HepG2 (cell line): ENCODE results near the gene TGFBRAP1. TPM values are rescaled to one million over a fixed set of nuclear protein-coding genes. Genes with fewer than 3 reads are reported as not detected.

Experiments
- ATAC-seq: fragments of 200-7000 bp; cut with Tn5 transposase; 3 replicates; pipeline ENCODE4 v1.9.1; 2020; ENCODE audit warnings: mild to moderate bottlenecking, moderate library complexity
- BruUV-seq: library from RNA; stranded (reverse); fragments of 400-500 nt; replicated peaks from 2 replicates; lab custom pipeline; 2021; lab: Mats Ljungman, UMichigan
- CTCF ChIA-PET: fragments of 300-600 bp; formaldehyde crosslinking; extraction: SDS; loops from one replicate; lab custom pipeline; 2021; ENCODE audit warnings: low total read pairs, inconsistent platforms, low intra/inter-chr PET ratio; lab: Yijun Ruan, JAX
- POLR2A ChIA-PET: fragments of 350-600 bp; sonication (Branson Sonifier 250); formaldehyde crosslinking; loops from one replicate; lab custom pipeline; 2020; ENCODE audit warnings: antibody characterized with exemption, inconsistent platforms; lab: Yijun Ruan, JAX
- DNase-seq: peaks from one replicate; pipeline ENCODE4 v3.0.0-alpha.2; 2015; ENCODE audit warnings: low spot score
- FAIRE-seq: peaks from 3 replicates; lab custom pipeline; 2011; peaks lifted over from hg19 to GRCh38; lab: Jason Lieb, UNC
- H2AFZ ChIP-seq: one replicate; pipeline ENCODE4 v1.6.1; 2011; ENCODE audit warnings: low read length, inconsistent platforms
- H3K27ac ChIP-seq: fragments of 300-600 bp; 3 replicates; pipeline ENCODE4 v1.8.0; 2011; ENCODE audit warnings: mixed run types, mild to moderate bottlenecking, mixed read lengths, low read length, inconsistent platforms; ENCODE audit not compliant: insufficient read depth; ENCODE audit errors: extremely low read length
- H3K27me3 ChIP-seq, 2 experiments: fragments of 200-600 bp in 1 of 2; 2 replicates in 1 of 2; 3 replicates in 1 of 2; pipeline versions ENCODE4 v1.6.0 to v1.8.0; 2011; ENCODE audit warnings: low read length in 2 of 2, mild to moderate bottlenecking in 2 of 2, moderate library complexity in 2 of 2, inconsistent platforms in 1 of 2; ENCODE audit not compliant: insufficient read depth in 2 of 2, control insufficient read depth in 1 of 2
- H3K36me3 ChIP-seq, 2 experiments: fragments of 200-600 bp in 1 of 2; replicated peaks in 1 of 2; 2 replicates in 1 of 2; 3 replicates in 1 of 2; pipeline versions ENCODE4 v1.5.1 to v1.8.0; 2011; ENCODE audit warnings: low read length in 2 of 2, inconsistent platforms in 1 of 2; ENCODE audit not compliant: insufficient read depth in 2 of 2, control insufficient read depth in 1 of 2
- H3K4me1 ChIP-seq: 2 replicates; pipeline ENCODE4 v1.5.1; 2012; ENCODE audit warnings: low read length, inconsistent platforms; ENCODE audit not compliant: insufficient read depth
- H3K4me2 ChIP-seq: 2 replicates; pipeline ENCODE4 v1.6.0; 2011; ENCODE audit warnings: low read depth, low read length, inconsistent platforms
- H3K4me3 ChIP-seq, 3 experiments: fragments of 200-600 bp in 1 of 3; sonication (generic), shearing (Covaris generic) in 1 of 3; replicated peaks in 1 of 3; 2 replicates each; pipeline ENCODE4 v1.5.1; 2011 to 2016; ENCODE audit warnings: low read length in 3 of 3, inconsistent platforms in 2 of 3, low read depth in 2 of 3, mild to moderate bottlenecking in 2 of 3, control low read depth in 1 of 3, mixed read lengths in 1 of 3; ENCODE audit not compliant: insufficient read depth in 1 of 3
- H3K79me2 ChIP-seq: one replicate; pipeline ENCODE4 v1.6.1; 2011; ENCODE audit warnings: low read length, inconsistent platforms; ENCODE audit not compliant: insufficient read depth
- H3K9ac ChIP-seq: 2 replicates; pipeline ENCODE4 v1.6.0; 2011; ENCODE audit warnings: mild to moderate bottlenecking, low read depth, low read length, inconsistent platforms; ENCODE audit not compliant: insufficient read depth
- H3K9me3 ChIP-seq: 2 replicates; pipeline ENCODE4 v1.5.1; 2012; ENCODE audit warnings: mild to moderate bottlenecking, low read length
- H4K20me1 ChIP-seq: 2 replicates; pipeline ENCODE4 v1.6.0; 2011; ENCODE audit warnings: inconsistent platforms, mild to moderate bottlenecking, low read length, moderate library complexity; ENCODE audit not compliant: insufficient read depth
- TOE1 ChIP-seq: sonication (generic); formaldehyde crosslinking; IDR thresholded peaks from 2 replicates; pipeline ENCODE4 v1.4.0; 2020; ENCODE audit warnings: mild to moderate bottlenecking, missing genetic modification reagents
- ZNF773 ChIP-seq: sonication (generic); formaldehyde crosslinking; IDR thresholded peaks from 2 replicates; pipeline ENCODE4 v1.4.0; 2020; ENCODE audit warnings: missing genetic modification reagents, borderline replicate concordance
- ZSCAN9 ChIP-seq: IDR thresholded peaks from 2 replicates; pipeline ENCODE4 v1.6.1; 2016; ENCODE audit warnings: borderline replicate concordance
- WGBS: methylation state at CpG from one replicate; pipeline ENCODE4 v1.1.6; 2017; ENCODE audit warnings: low lambda C conversion rate; 5-methylcytosine and 5-hydroxymethylcytosine counted together
- in situ Hi-C: cut with HindIII; loops from 2 replicates; pipeline ENCODE4 v1.10.0; 2017; ENCODE audit warnings: low pct_unique_long_range_greater_than_20kb; ENCODE audit not compliant: extremely low pct_ligation_motif_present
- intact Hi-C: fragments of 100-400 bp; cut with micrococcal nuclease; formaldehyde crosslinking; loops from one replicate; pipeline ENCODE4 v1.10.0; 2022; ENCODE audit not compliant: unreplicated experiment
- polyA plus RNA-seq, 8 experiments: library from polyadenylated mRNA; depleted of rRNA in 3 of 8; stranded (reverse) in 7 of 8; unstranded in 1 of 8; fragments of >200 nt; fragmentation: Illumina TruSeq in 4 of 8; extraction: Trizol in 4 of 8; gene quantifications; 2 replicates each; pipeline versions ENCODE4 v1.2.1 to v1.2.3, GENCODE V29; 2011 to 2016; ENCODE audit warnings: low read depth in 4 of 8, missing spikeins in 1 of 8, mixed read lengths in 1 of 8; ENCODE audit not compliant: insufficient read depth in 1 of 8
- total RNA-seq, 5 experiments: library from RNA; depleted of rRNA; stranded (reverse); fragments of >200 nt; fragmentation: Illumina TruSeq; extraction: Trizol; gene quantifications; 2 replicates each; pipeline ENCODE4 v1.2.3, GENCODE V29; 2016; ENCODE audit warnings: low read depth in 1 of 5
- TF ChIP-seq, protein P1 (sequence below): IDR thresholded peaks from 2 replicates; pipeline ENCODE4 v1.6.1; 2018; ENCODE audit warnings: missing genetic modification reagents, mild to moderate bottlenecking, missing compliant biosample characterization
- TF ChIP-seq, protein P2 (sequence below): sonication (generic); formaldehyde crosslinking; IDR thresholded peaks from 2 replicates; pipeline ENCODE4 v1.4.0; 2020; ENCODE audit warnings: missing genetic modification reagents, mild to moderate bottlenecking, borderline replicate concordance
- TF ChIP-seq, protein P3 (sequence below): IDR thresholded peaks from 2 replicates; pipeline ENCODE4 v1.6.1; 2016; ENCODE audit warnings: missing compliant biosample characterization, missing genetic modification reagents, borderline replicate concordance

Gene TGFBRAP1
- total and polyA plus RNA-seq, 2 of the 13 experiments (the other 11 are each of a cell fraction or from before 2014, with no cell fraction given), result 12.7 to 22.9 TPM

DNA sequence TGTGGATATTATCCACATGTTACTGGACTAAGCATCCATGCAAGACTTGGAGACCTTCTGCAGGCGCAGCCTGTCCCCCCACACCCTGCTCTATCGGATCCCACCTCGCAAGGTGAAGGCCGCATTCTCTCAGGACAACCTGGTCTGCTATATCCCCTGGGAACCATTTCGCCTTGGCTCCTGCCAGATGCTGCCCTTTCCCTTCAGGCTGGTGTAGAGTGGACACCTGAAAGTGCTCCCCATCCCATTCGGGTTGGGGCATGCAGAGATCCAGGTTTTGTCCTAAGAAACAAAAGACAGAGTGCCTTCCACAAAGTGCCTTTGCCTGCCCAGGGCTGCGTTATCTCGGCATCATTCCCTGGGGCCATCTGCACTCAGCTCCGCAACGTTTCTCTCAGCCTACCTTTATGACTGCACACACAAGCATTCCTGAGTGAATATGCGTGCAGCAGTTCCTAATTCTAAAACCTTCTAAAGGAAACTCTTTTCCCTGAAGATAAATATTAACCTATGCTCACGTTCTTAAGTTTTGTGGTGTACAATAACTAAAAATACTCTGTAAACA is 48.8 kb upstream of the TGFBRAP1 start:
- ChIA-PET CTCF (interaction anchor here (1.1 kb wide), 1 partner anchor 143 kb away, joined by 3 read pairs; no protein-coding TSS in a partner anchor), POLR2A (no interaction called here)
- Histone ChIP-seq H4K20me1 (no peaks in the 10 kb centered on the region), H3K79me2 (no peaks in the 10 kb centered on the region), H3K27me3 (no peaks in the 10 kb centered on the region), H3K4me3 (no peak overlapping the region), H3K4me2 (no peak overlapping the region), H3K4me1 (peaks cover 7% of the 10 kb centered on the region), H2AFZ (no peak overlapping the region), H3K9me3 (no peaks in the 10 kb centered on the region), H3K9ac (no peak overlapping the region), H3K27ac (no peak overlapping the region), H3K36me3 (peaks cover 0 to 15% of the 10 kb centered on the region in 2 experiments; a peak in 3 of 5 replicates)
- intact Hi-C loops (no loop called here), in situ Hi-C loops (no loop called here)
- FAIRE-seq (no peak), ATAC-seq (no peak), DNase-seq (no peak)
- BruUV-seq, result no TSS peak
- TF ChIP-seq, protein P1, sequence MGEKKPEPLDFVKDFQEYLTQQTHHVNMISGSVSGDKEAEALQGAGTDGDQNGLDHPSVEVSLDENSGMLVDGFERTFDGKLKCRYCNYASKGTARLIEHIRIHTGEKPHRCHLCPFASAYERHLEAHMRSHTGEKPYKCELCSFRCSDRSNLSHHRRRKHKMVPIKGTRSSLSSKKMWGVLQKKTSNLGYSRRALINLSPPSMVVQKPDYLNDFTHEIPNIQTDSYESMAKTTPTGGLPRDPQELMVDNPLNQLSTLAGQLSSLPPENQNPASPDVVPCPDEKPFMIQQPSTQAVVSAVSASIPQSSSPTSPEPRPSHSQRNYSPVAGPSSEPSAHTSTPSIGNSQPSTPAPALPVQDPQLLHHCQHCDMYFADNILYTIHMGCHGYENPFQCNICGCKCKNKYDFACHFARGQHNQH, result no peak
- no peak for TF ChIP-seq TOE1 (CRISPR knock-in tag)
- TF ChIP-seq, protein P2, sequence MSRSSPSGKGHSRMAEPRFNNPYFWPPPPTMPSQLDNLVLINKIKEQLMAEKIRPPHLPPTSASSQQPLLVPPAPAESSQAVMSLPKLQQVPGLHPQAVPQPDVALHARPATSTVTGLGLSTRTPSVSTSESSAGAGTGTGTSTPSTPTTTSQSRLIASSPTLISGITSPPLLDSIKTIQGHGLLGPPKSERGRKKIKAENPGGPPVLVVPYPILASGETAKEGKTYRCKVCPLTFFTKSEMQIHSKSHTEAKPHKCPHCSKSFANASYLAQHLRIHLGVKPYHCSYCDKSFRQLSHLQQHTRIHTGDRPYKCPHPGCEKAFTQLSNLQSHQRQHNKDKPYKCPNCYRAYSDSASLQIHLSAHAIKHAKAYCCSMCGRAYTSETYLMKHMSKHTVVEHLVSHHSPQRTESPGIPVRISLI (CRISPR knock-in tag), result no peak
- TF ChIP-seq ZSCAN9, result no peak
- TF ChIP-seq, protein P3, sequence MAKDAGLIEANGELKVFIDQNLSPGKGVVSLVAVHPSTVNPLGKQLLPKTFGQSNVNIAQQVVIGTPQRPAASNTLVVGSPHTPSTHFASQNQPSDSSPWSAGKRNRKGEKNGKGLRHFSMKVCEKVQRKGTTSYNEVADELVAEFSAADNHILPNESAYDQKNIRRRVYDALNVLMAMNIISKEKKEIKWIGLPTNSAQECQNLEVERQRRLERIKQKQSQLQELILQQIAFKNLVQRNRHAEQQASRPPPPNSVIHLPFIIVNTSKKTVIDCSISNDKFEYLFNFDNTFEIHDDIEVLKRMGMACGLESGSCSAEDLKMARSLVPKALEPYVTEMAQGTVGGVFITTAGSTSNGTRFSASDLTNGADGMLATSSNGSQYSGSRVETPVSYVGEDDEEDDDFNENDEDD (CRISPR knock-in tag), result no peak
- TF ChIP-seq ZNF773 (CRISPR knock-in tag), result no peak
- WGBS, result 91% methylated on average over 12 of the region's 12 CpGs
